B cell (primary cell): ENCODE results near the gene SNX6.
"Not testable (repeated sequence)": the region's sequence is repeated elsewhere in the genome, so short reads cannot be mapped to it uniquely, and the experiment has no call there.

Experiments used
- CTCF ChIP-seq: fragments of 200-600 bp; IDR thresholded peaks from one replicate; pipeline ENCODE4 v1.8.0; 2022; ENCODE audit warnings: antibody characterized with exemption, mild to moderate bottlenecking
- EZH2 ChIP-seq: IDR thresholded peaks from 2 replicates; pipeline ENCODE4 v1.6.1; 2012; ENCODE audit warnings: borderline replicate concordance, low read depth, mild to moderate bottlenecking, moderate library complexity, low read length; ENCODE audit not compliant: insufficient read depth, poor library complexity, severe bottlenecking

GRCh38 chr14:34546272-34547135 lies 83.4 kb downstream of the SNX6 start:
- not testable (repeated sequence) for TF ChIP-seq EZH2, CTCF
